ENCODE measurements around the gene MOK. TPM values are rescaled to one million over a fixed set of nuclear protein-coding genes. Genes with fewer than 3 reads are reported as not detected.
"Not testable (repeated sequence)": the region's sequence is repeated elsewhere in the genome, so short reads cannot be mapped to it uniquely, and the experiment has no call there.

The MOK gene
- total RNA-seq, 2 experiments from 2014 or later: 0.88 to 1.4 TPM

DNA sequence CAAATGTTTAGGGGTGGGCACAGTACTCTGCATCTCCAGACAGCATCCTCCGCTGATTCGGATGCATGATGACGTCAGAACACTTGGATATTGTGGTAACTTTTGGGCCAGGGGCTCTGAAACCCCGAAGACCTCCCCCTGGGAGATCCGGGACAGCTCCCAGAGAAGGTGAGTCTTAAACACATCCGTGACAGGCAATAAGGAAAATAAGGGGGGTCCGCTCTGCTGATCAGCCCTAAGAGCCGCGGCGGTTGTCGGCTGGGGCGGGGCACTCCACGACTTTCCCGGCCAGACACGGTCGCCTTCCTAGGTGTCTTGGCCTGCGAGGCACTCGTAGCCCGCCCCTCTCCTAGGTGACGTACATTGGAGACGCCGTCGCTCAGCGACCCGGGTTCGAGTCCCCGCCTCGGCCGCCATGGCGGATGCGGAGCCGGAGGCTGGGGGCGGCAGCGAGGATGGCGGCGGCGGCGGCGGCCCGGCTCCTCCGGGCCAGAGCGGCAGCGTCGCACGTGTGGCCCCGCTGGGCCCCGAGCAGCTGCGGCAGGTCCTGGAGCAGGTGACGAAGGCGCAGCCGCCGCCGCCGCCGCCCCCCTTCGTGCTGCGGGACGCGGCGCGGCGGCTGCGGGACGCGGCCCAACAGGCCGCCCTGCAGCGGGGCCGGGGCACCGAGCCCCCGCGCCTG is 14.5 kb upstream of the MOK start, which contains the start of gene ZNF839:
TSS of gene ZNF839 (plus strand) at position 396 of the 682 bp plus-strand sequence. CDS start at position 416, 20 bp downstream.
- H3K4me3 Mint-ChIP-seq: peak within 1 kb of the TSS; percentile 89
- no peaks in the 10 kb centered on the region for H3K27me3 Mint-ChIP-seq
- H3K4me1 Mint-ChIP-seq: peaks cover 61% of the 10 kb centered on the region
- H3K36me3 Mint-ChIP-seq (ENCODE audit: low read depth): peaks cover 2% of the 10 kb centered on the region
- DNase-seq: peak; percentile 94
- peak within 1 kb of the TSS; percentile 88 for H3K27ac Mint-ChIP-seq
- H3K9me3 Mint-ChIP-seq: no peaks in the 10 kb centered on the region
- ChIA-PET POLR2A (interaction anchor here (0.7 to 5.9 kb wide), 10 partner anchors 10 to 508 kb away, joined by 3 to 52 read pairs (median 4); partner anchors contain the start of genes CINP, MOK and TECPR2), CTCF (interaction anchor here (0.6 to 1.2 kb wide), 3 partner anchors 29 to 275 kb away, joined by 3 read pairs; partner anchors contain the start of genes CINP and TECPR2)

DNA sequence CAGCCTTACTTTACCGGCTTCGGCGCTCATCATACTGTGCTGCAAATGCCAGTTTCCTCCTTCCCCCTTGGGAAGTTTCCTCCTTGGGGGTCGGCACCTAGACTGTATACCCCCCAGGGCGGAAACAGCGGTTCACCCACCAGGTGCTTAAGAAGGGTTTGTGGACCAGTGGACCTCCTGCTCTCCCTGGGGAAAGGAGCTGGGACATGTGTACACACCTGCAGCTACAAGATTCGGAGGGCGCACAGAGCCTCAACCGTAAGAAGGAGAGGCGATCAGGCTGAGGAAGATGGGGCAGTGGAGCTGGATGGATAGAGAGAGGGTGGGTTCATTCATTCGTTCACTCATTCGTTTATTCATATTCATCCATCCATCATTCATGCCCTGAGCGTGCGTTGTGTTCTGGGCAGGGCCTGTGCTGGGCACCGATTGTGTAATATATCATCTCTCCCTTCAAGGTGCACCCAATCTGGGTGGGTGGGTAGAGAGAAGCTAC is 13.9 kb upstream of the MOK start:
- H3K4me1 Mint-ChIP-seq: peaks cover 68% of the 10 kb centered on the region
- CTCF ChIA-PET: interaction anchor here (0.6 to 1.2 kb wide), 2 partner anchors 29 to 276 kb away, joined by 3 read pairs; no protein-coding TSS in a partner anchor

GRCh38 chr14:102317564-102318248 is 12.7 kb upstream of the MOK start:
- Mint-ChIP-seq H3K36me3 (ENCODE audit: low read depth) (peaks cover 2% of the 10 kb centered on the region), H3K27me3 (no peaks in the 10 kb centered on the region), H3K4me3 (peak overlapping the region; percentile 80), H3K9me3 (no peaks in the 10 kb centered on the region), H3K4me1 (peaks cover 72% of the 10 kb centered on the region), H3K27ac (peak overlapping the region; percentile 84)
- POLR2A ChIA-PET: interaction anchor here (0.9 to 5.9 kb wide), 5 partner anchors 12 to 200 kb away, joined by 4 to 52 read pairs (median 4); partner anchors contain the start of genes CINP, MOK and TECPR2
- DNase-seq: peak; percentile 59
- CTCF ChIA-PET: interaction anchor here (1.0 to 2.6 kb wide), 12 partner anchors 9 to 368 kb away, joined by 3 to 31 read pairs (median 6); partner anchors contain the start of genes CINP, MOK and TECPR2

More for the DNA sequence above, 13.9 kb upstream of the MOK start:
- Mint-ChIP-seq H3K4me3 (peak overlapping the region; percentile 83), H3K36me3 (ENCODE audit: low read depth) (peaks cover 2% of the 10 kb centered on the region), H3K9me3 (no peaks in the 10 kb centered on the region), H3K27me3 (no peaks in the 10 kb centered on the region), H3K27ac (peak overlapping the region; percentile 88)
- DNase-seq: no peak
- POLR2A ChIA-PET: interaction anchor here (0.9 to 5.9 kb wide), 6 partner anchors 10 to 501 kb away, joined by 3 to 52 read pairs (median 4); partner anchors contain the start of genes CINP, MOK and TECPR2

- H3K27me3 Mint-ChIP-seq: no peaks in the 10 kb centered on the region
- H3K9me3 Mint-ChIP-seq: no peaks in the 10 kb centered on the region
- H3K4me1 Mint-ChIP-seq: peaks cover 70% of the 10 kb centered on the region
- H3K36me3 Mint-ChIP-seq (ENCODE audit: low read depth): peaks cover 2% of the 10 kb centered on the region
- peak overlapping the region; percentile 80 for H3K4me3 Mint-ChIP-seq
- CTCF ChIA-PET: interaction anchor here (0.7 to 2.6 kb wide), 19 partner anchors 8 to 1248 kb away, joined by 3 to 31 read pairs (median 4); partner anchors contain the start of genes CINP, MOK and TECPR2
- peak overlapping the region; percentile 84 for H3K27ac Mint-ChIP-seq
- POLR2A ChIA-PET: interaction anchor here (0.9 to 5.9 kb wide), 5 partner anchors 8 to 201 kb away, joined by 4 to 52 read pairs (median 4); partner anchors contain the start of genes CINP, MOK and TECPR2
- peak; percentile 96 for DNase-seq
Observed at GRCh38 chr14:102316743-102317563, 12.0 kb upstream of the MOK start.

DNA sequence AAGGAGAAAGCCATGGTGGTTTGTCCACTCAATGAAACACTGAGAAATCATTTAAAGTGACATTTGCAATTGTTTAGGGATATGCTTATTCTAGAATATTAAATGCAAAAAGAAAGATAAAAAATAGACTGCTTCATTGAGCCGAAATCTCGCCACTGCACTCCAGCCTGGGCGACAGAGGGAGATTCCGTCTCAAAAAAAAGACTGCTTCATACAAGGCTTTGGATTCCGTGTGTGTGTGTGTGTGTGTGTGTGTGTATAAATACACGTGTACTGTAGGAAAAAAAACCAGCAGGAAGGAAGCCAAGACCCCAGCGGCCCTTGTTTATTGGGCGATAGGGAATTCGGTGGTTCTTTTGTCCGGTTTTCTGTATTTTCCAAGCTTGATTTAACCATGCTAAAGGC is 11.4 kb upstream of the MOK start:
- Mint-ChIP-seq H3K36me3 (ENCODE audit: low read depth) (peaks cover 2% of the 10 kb centered on the region), H3K27me3 (no peaks in the 10 kb centered on the region), H3K9me3 (no peaks in the 10 kb centered on the region), H3K4me3 (peak overlapping the region; percentile 80), H3K4me1 (peaks cover 65% of the 10 kb centered on the region), H3K27ac (peak overlapping the region; percentile 84)
- DNase-seq: peak; percentile 42
- POLR2A ChIA-PET: interaction anchor here (0.9 to 5.9 kb wide), 4 partner anchors 7 to 91 kb away, joined by 4 to 52 read pairs (median 4); partner anchors contain the start of genes CINP, MOK and TECPR2
- CTCF ChIA-PET: interaction anchor here (0.7 to 2.6 kb wide), 17 partner anchors 8 to 1249 kb away, joined by 3 to 31 read pairs (median 4); partner anchors contain the start of genes CINP, MOK and TECPR2

GRCh38 chr14:102315121-102315520 is 10.2 kb upstream of the MOK start:
- H3K9me3 Mint-ChIP-seq: no peaks in the 10 kb centered on the region
- peak overlapping the region; percentile 84 for H3K4me3 Mint-ChIP-seq
- H3K36me3 Mint-ChIP-seq (ENCODE audit: low read depth): peaks cover 2% of the 10 kb centered on the region
- H3K27me3 Mint-ChIP-seq: no peaks in the 10 kb centered on the region
- ChIA-PET POLR2A (interaction anchor here (1.6 to 1.7 kb wide), 2 partner anchors 47 to 230 kb away, joined by 4 to 8 read pairs; partner anchors contain the start of genes CINP and TECPR2), CTCF (interaction anchor here (1.1 to 2.4 kb wide), 14 partner anchors 8 to 608 kb away, joined by 3 to 35 read pairs (median 4); partner anchors contain the start of genes MOK and WDR20)
- DNase-seq: no peak
- H3K4me1 Mint-ChIP-seq: peaks cover 53% of the 10 kb centered on the region
- no peak overlapping the region for H3K27ac Mint-ChIP-seq

DNA sequence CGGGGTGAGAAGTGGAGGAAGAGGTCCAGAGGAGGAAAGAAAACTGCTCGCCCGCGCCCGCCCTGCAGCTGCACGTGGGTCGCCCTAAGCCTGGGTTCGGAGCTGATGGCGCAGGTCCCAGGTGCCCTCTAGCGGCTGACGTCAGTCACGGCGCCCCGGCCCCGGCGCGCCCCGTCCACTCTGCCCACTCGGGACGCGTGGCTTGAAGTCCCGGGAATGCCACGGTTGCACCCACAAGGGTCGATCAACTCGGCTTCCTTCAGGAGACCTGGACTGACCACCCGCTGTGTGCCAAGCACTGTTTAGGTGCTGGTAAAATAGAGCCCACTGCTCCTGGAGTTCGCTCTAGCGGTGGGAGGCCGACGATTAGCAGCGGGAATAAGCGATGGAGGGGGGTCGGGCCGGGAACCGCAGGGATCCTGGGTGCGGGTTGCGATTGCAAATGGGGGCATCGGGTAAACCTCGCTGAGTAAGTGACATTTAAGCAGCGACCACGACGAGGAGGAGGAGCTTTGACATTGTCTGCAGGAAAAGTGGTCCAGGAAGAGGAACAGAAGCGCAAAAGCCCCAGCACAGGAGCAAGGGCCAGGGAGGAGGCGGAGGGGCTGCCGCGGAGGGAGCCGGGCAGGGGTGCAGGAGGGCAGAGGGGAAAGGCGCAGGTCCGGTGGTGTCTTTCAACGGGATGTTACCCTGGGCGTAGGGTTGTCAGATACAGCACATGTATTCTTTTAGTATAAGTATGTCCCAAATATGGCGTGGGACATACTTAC is 9.5 kb upstream of the MOK start:
- peaks cover under 1% of the 10 kb centered on the region for H3K36me3 Mint-ChIP-seq (ENCODE audit: low read depth)
- ChIA-PET POLR2A (interaction anchor here (1.6 to 1.7 kb wide), 3 partner anchors 10 to 229 kb away, joined by 4 to 11 read pairs (median 8); partner anchors contain the start of genes CINP, MOK and TECPR2), CTCF (interaction anchor here (0.5 to 2.4 kb wide), 33 partner anchors 9 to 608 kb away, joined by 3 to 35 read pairs (median 4); partner anchors contain the start of genes MOK and WDR20)
- peak; percentile 83 for DNase-seq
- H3K27ac Mint-ChIP-seq: peak overlapping the region; percentile 51
- peaks cover 52% of the 10 kb centered on the region for H3K4me1 Mint-ChIP-seq
- H3K4me3 Mint-ChIP-seq: peak overlapping the region; percentile 84
- H3K9me3 Mint-ChIP-seq: no peaks in the 10 kb centered on the region
- no peaks in the 10 kb centered on the region for H3K27me3 Mint-ChIP-seq

GRCh38 chr14:102303664-102304063 is 1.3 kb downstream of the MOK start:
- CTCF ChIA-PET: interaction anchor here (1.6 to 3.6 kb wide), 4 partner anchors 11 to 207 kb away, joined by 4 to 35 read pairs (median 19); no protein-coding TSS in a partner anchor
- peak overlapping the region; percentile 21 for H3K4me3 Mint-ChIP-seq

DNA sequence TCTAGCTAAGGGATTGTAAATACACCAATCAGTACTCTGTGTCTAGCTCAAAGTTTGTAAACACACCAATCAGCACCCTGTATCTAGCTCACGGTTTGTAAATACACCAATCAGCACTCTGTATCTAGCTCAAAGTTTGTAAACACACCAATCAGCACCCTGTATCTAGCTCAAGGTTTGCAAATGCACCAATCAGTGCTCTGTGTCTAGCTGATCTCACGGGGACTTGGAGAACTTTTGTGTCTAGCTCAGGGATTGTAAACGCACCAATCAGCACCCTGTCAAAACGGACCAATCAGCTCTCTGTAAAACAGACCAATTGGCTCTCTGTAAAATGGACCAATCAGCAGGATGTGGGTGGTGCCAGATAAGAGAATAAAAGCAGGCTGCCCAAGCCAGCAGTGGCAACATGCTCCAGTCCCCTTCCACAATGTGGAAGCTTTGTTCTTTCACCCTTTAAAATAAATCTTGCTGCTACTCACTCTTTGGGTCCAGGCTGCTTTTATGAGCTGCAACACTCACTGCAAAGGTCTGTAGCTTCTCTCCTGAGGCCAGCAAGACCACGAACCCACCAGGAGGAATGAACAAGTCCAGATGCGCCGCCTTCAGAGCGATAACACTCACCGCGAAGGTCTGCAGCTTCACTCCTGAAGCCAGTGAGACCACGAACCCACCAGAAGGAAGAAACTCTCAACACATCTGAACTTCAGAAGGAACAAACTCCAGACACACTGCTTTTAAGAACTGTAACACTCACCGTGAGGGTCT is 6.5 kb downstream of the MOK start:
- H3K4me3 Mint-ChIP-seq; DNase-seq; H3K4me1 Mint-ChIP-seq; H3K27ac Mint-ChIP-seq; H3K36me3 Mint-ChIP-seq (ENCODE audit: low read depth); H3K9me3 Mint-ChIP-seq; H3K27me3 Mint-ChIP-seq; POLR2A ChIA-PET: not testable (repeated sequence)
- CTCF ChIA-PET: interaction anchor here (0.7 to 1.3 kb wide), 2 partner anchors 15 to 17 kb away, joined by 3 to 6 read pairs; no protein-coding TSS in a partner anchor

More at GRCh38 chr14:102303664-102304063, 1.3 kb downstream of the MOK start:
- H3K27me3 Mint-ChIP-seq: peaks cover 3% of the 10 kb centered on the region
- no peak for DNase-seq
- no peaks in the 10 kb centered on the region for H3K9me3 Mint-ChIP-seq
- peaks cover 10% of the 10 kb centered on the region for H3K4me1 Mint-ChIP-seq
- H3K36me3 Mint-ChIP-seq (ENCODE audit: low read depth): peaks cover 3% of the 10 kb centered on the region
- POLR2A ChIA-PET: interaction anchor here (2.4 kb wide), 1 partner anchor 10 kb away, joined by 11 read pairs; no protein-coding TSS in a partner anchor
- no peak overlapping the region for H3K27ac Mint-ChIP-seq

GRCh38 chr14:102297436-102298170 is 7.4 kb downstream of the MOK start:
- Mint-ChIP-seq H3K36me3 (ENCODE audit: low read depth) (no peaks in the 10 kb centered on the region), H3K27ac (no peak overlapping the region), H3K27me3 (peaks cover 5% of the 10 kb centered on the region), H3K4me1 (no peaks in the 10 kb centered on the region), H3K9me3 (no peaks in the 10 kb centered on the region), H3K4me3 (no peak overlapping the region)
- no peak for DNase-seq
- POLR2A ChIA-PET: no interaction called here
- CTCF ChIA-PET: interaction anchor here (0.7 to 1.3 kb wide), 2 partner anchors 16 to 18 kb away, joined by 3 to 6 read pairs; no protein-coding TSS in a partner anchor

Measured in activated CD4-positive, alpha-beta memory T cell treated with anti-CD3 and anti-CD28 coated beads, Interleukin-2, amount 10 ng/mL, durations not matched to agents 7 days and 5 days (primary cell).